NCI-H748 treated with DMSO at 0.1 percent for 48 hours (cell line): ENCODE measurements around the gene CD48.

Experiments
- DNase-seq: peaks from one replicate; lab custom pipeline; 2025; lab: John Stamatoyannopoulos, UW

The CD48 gene

DNA sequence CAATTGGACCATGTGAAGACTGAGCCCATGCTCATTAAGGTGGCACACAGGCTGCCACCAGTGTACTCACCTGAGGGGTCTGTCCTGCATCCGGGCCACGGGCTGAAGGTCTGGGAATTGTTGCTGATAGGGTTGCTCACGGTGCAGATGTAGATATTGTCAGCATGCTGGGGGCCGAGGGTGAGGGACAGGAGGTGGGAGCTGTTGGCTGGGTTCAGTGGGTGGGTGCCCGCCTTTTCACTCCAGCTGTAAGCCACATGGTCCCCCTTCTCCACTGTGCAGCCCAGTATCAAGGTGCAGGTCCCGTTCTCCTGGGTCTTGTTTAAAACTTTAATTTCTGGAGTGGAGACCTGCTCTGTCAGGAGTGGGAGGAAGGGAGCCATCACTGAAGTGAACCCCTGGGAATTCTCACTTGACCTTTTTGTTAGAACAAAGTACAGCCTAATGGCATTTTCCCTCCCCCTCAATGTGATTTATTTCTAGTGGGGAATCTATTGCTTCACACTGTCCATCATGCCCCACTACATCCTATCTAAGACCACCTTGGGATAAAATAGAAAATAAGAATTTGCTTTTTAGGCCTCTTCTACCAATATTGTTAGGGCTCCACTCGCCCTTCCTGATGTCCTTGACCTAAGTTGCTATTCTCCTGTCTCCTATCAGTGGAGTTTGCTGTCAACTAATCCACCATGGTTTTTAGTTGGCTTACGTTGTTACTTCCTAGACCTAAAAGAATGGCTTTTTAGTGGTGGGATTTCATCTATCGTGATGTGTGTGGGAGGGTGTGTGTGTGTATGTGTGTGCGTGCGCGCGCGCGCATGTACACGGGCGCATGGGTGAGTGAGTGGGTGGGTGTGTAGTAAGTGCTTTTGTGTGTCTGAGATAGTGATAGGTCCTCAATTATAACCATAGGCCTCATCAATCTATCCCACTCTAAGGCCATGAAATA, 76.8 kb downstream of the CD48 start:
- no peak for DNase-seq

DNA sequence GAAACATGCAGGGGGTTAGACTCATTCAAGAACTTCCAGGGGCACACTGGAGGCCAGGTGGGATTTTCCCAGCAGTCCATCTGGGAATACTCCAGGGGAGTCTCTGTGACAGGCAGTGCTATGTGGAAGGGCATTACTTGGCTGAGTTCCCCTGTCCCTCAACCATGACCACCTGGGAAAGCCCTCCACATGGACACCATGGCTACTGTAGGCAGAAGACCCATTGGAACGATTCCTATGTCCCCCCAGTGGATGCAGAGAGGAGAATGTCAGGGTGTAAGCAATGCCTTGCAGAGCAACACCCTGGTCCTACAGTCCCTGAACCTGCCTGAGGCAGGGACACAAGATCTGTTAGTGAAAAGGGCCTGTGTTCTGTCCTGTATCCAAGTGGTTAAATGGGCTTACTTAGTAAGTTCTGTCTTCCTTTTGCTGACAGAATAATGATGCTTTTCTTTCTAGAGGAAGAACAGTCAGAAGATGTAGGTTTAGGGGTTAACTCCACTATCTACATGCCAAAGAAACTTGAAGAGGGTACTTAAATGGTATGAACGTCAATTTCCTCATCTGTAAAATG, 78.2 kb downstream of the CD48 start:
- DNase-seq, result no peak

DNA sequence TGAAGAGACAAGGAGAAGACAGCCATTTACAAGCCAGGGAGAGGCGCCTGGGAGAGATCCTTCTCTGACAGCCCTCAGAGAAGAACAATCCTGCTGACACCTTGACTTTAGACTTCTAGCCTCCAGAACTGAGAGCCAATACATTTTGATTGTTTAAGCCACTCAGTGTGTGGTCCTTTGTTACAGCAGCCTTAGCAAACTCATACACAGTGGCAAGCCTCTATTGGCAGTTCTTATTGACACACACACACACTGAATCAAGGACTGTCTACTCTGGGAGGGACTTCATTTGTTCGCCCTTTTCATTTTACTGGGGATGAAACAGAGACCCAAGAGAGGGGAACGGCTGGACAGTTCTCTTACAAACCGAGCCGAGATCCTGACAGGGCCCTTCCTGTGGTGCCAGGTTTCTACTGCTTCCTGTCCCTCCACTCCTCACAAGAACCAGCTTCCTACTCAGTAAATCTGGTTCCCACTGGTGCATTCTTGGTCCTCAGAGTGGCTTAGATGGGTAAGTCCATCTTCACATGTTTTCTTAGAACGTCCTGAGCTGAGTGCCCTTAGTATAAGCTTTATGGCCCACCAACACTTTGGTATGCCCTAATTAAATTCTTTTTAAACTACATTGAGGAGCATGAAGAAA, 79.5 kb downstream of the CD48 start:
- DNase-seq, result no peak

DNA sequence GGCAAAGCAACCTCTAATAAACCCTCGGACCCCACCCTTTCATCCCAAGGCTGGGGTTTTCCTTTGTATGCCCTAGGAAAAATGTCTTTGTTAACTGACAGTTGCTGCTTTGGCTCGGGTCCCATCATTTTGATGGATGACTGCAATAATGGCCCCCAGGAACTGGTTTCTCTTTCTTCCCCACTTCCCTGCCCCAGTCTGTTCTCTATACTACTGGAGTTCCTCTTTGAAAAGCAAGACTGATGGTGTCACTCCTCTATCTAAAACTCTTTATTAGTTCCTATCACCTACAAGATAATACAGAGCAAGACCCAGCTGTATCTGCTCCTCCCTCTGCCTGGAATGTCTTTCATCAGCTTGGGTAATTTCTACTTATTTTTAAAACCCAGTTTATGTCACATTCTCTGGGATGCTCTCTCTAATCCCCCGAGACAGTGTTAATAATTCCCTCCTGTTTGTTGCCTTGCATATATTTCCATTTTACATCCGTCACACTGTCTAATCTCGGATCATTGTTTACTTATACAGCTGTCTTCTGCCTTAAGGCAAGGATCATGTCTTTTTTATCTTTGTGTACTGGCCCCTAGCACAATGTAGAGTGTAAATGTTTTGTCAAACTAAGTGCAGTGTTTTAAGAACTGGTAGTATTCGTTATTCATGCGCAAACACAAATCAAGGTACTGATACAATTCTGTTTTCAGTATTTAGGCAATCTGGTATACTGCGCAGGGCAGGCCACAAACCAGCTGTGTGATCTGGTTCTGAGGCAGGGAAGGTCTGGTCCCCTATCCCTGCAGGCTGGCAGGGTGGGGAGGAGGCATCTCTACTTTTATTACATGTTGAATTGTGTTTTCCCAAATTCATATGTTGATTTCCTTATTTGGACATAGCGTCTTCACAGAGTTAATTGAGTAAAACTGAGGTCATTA, 80.8 kb downstream of the CD48 start:
- no peak for DNase-seq

DNA sequence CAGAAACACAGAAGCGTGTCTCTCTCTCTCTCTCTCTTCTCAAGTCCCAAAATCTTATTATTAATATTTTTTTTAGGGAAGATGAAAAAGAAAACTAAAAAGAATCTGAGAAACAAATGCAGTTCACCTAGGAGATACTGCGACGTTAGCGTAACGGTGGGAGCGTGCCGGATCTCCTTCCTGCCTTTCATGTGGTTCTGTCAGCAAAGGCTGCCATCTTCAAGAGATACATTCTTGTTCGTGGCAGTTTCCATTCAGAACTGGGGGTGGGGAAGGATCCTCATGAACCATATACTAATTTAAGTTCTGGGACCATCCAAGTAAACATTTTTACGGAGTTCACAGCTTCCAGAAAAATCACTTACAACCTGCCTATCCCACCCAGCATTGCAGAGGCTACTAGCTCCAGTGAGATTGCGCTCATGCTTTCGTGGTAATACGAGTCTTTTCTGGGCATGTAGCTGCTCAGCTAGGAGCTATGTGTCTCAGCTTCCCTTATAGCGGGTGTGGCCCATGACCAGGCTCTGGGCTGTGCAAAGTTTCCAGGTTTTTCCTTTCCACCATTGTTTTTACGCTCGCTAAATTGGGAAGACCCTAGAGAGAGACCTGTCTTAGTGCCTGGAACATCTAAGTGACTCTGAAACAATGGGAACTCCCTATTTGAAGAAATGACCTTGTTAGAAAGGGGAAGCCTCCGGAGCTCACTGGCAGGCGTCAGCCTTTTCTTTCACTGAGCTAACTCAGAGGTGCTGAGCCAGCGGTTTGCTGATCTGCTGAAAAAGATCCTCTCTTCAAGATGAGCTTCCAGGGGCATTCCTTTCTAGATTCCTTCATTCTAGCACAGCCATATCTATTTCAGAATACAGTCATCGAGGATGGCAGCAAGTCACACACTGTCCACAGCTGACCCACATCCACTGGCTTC, 82.1 kb downstream of the CD48 start:
- no peak for DNase-seq

DNA sequence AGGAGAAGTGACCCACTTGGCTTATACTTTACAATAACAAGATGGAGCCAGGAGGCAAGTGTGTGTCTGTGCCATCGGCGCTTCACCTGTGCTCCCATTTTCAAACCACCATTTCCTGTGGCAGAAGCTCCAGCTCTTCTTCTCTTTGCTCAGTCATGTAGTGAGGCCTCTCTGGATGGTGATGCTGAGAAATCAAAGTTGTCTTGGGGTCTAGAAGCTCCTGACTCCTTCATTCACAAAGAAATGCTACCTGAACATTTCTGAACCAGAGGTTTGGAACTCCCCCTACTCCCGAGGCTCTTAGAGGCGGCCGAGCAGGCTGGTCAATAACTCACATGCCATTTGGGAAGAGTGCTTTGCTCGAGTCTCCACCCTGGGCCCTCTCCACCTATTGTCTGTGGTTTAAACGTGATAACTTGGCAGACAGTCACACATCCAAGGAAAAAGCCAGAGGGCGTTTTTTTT, 82.8 kb downstream of the CD48 start:
- no peak for DNase-seq
